WTC11 (cell line): Measurements from ENCODE around the gene CBX6.

Experiments used
- ARID4B ChIP-seq: sonication (generic); formaldehyde crosslinking; IDR thresholded peaks from 2 replicates; pipeline ENCODE4 v1.8.0; 2023; ENCODE audit warnings: missing genetic modification reagents, mild to moderate bottlenecking, borderline replicate concordance
- CBFB ChIP-seq: sonication (generic); formaldehyde crosslinking; IDR thresholded peaks from 2 replicates; pipeline ENCODE4 v1.8.1; 2022; ENCODE audit warnings: mild to moderate bottlenecking, low read depth, missing genetic modification reagents
- CTCF ChIP-seq: fragments of 200-600 bp; IDR thresholded peaks from 2 replicates; pipeline ENCODE4 v1.8.0; 2022; ENCODE audit warnings: antibody characterized with exemption
- USF1 ChIP-seq: sonication (generic); formaldehyde crosslinking; IDR thresholded peaks from 2 replicates; pipeline ENCODE4 v1.8.0; 2022; ENCODE audit warnings: mild to moderate bottlenecking, missing genetic modification reagents

GRCh38 chr22:38873469-38874411, 1.7 kb upstream of the CBX6 start:
- TF ChIP-seq USF1 (no peak), CTCF (no peak), CBFB (CRISPR knock-in tag) (no peak), ARID4B (CRISPR knock-in tag) (no peak)
